HepG2 (cell line): ENCODE results near the gene CD58. TPM values are rescaled to one million over a fixed set of nuclear protein-coding genes. Genes with fewer than 3 reads are reported as not detected.

Source experiments
- ADNP ChIP-seq: sonication (generic); formaldehyde crosslinking; IDR thresholded peaks from 2 replicates; pipeline ENCODE4 v1.4.0; 2020; ENCODE audit warnings: missing genetic modification reagents
- KLF9 ChIP-seq: IDR thresholded peaks from 2 replicates; pipeline ENCODE4 v1.6.1; 2016; ENCODE audit warnings: low read depth
- MTF2 ChIP-seq: sonication (generic); formaldehyde crosslinking; IDR thresholded peaks from 2 replicates; pipeline ENCODE4 v1.5.0; 2020; ENCODE audit warnings: missing genetic modification reagents, borderline replicate concordance
- RBFOX2 ChIP-seq: fragments of 200-400 bp; formaldehyde crosslinking; IDR thresholded peaks from 2 replicates; pipeline ENCODE4 v1.6.1; 2017; ENCODE audit warnings: low read depth, mild to moderate bottlenecking, low read length
- SMARCE1 ChIP-seq: fragments of 450-650 bp; IDR thresholded peaks from 2 replicates; pipeline ENCODE4 v1.6.1; 2017; ENCODE audit warnings: borderline replicate concordance
- ZMYM3 ChIP-seq: sonication (generic); formaldehyde crosslinking; IDR thresholded peaks from 2 replicates; pipeline ENCODE4 v1.5.1; 2020; ENCODE audit warnings: mild to moderate bottlenecking, missing genetic modification reagents
- ZNF343 ChIP-seq: sonication (generic); formaldehyde crosslinking; IDR thresholded peaks from 2 replicates; pipeline ENCODE4 v1.4.0; 2020; ENCODE audit warnings: mild to moderate bottlenecking, missing genetic modification reagents
- ZNF83 ChIP-seq: sonication (generic); formaldehyde crosslinking; IDR thresholded peaks from 2 replicates; pipeline ENCODE4 v1.4.0; 2020; ENCODE audit warnings: missing genetic modification reagents, mild to moderate bottlenecking, borderline replicate concordance
- polyA plus RNA-seq, 8 experiments: library from polyadenylated mRNA; depleted of rRNA in 3 of 8; stranded (reverse) in 7 of 8; unstranded in 1 of 8; fragments of >200 nt; fragmentation: Illumina TruSeq in 4 of 8; extraction: Trizol in 4 of 8; gene quantifications; 2 replicates each; pipeline versions ENCODE4 v1.2.1 to v1.2.3, GENCODE V29; 2011 to 2016; ENCODE audit warnings: low read depth in 4 of 8, missing spikeins in 1 of 8, mixed read lengths in 1 of 8; ENCODE audit not compliant: insufficient read depth in 1 of 8
- total RNA-seq, 5 experiments: library from RNA; depleted of rRNA; stranded (reverse); fragments of >200 nt; fragmentation: Illumina TruSeq; extraction: Trizol; gene quantifications; 2 replicates each; pipeline ENCODE4 v1.2.3, GENCODE V29; 2016; ENCODE audit warnings: low read depth in 1 of 5
- TF ChIP-seq, protein P1 (sequence below), 2 experiments: sonication (generic) in 1 of 2; formaldehyde crosslinking in 1 of 2; IDR thresholded peaks; 2 replicates each; pipeline versions ENCODE4 v1.6.1 to v1.9.0; 2014 to 2022; ENCODE audit warnings: antibody characterized with exemption in 1 of 2, borderline replicate concordance in 1 of 2, inconsistent platforms in 1 of 2, low read depth in 1 of 2, missing genetic modification reagents in 1 of 2
- TF ChIP-seq, protein P2 (sequence below): sonication (generic); formaldehyde crosslinking; IDR thresholded peaks from 2 replicates; pipeline ENCODE4 v1.5.0; 2020; ENCODE audit warnings: missing genetic modification reagents
- TF ChIP-seq, protein P3 (sequence below): sonication (generic); formaldehyde crosslinking; IDR thresholded peaks from 2 replicates; pipeline ENCODE4 v1.4.0; 2020; ENCODE audit warnings: missing genetic modification reagents, borderline replicate concordance
- TF ChIP-seq, protein P4 (sequence below): sonication (generic); formaldehyde crosslinking; IDR thresholded peaks from 2 replicates; pipeline ENCODE4 v1.4.0; 2020; ENCODE audit warnings: mild to moderate bottlenecking, missing genetic modification reagents, borderline replicate concordance
- TF ChIP-seq, protein P5 (sequence below): sonication (generic); formaldehyde crosslinking; IDR thresholded peaks from 2 replicates; pipeline ENCODE4 v1.5.0; 2020; ENCODE audit warnings: missing genetic modification reagents

Gene CD58
- total and polyA plus RNA-seq, 2 of the 13 experiments (the other 11 are each of a cell fraction or from before 2014, with no cell fraction given) = 9.4 to 13.5 TPM

DNA sequence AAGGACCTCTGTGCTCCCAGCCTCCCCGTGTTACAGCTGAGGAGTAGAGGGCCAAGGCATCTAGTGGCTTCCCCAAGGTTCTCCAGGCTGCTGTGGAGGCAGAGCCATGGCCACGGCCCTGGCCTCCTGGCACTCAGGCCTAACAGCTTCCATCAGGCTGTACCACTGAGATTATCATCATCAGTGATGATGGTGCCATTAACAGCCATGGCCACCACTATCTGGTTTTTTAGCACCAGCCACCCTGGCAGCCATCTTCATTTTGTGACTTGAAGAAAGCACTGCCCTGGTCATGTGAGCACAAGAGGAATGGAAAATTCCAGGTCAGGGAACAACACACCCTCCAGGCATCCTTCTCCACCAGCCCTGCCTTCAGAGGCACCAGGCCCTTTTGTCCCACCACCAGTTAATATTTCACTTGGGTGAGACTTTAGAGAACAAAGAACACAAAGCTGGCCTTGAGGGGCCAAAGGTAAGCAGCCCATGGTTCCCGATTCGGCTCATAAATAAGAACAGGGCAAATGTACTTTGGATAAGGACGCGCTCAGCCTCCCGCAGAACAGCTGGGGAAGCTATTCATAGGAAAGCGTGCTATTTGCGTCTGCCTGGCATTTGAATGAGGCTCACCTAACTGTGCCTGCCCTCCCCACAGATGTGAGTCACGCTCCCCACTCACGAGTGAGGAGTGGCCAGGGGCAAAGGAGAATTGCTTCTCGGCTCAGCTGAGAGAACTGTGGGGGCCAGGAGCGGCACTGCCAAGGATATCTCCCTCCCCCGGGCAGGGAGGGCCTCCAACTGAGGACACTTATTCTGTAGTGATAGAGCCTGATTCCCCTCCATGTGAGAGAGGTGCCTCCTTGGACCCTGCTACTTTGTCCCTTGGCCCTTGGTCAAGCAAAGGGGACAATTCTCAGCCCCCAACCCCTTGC is 95.6 kb downstream of the CD58 start (continued):
- TF ChIP-seq, protein P1, sequence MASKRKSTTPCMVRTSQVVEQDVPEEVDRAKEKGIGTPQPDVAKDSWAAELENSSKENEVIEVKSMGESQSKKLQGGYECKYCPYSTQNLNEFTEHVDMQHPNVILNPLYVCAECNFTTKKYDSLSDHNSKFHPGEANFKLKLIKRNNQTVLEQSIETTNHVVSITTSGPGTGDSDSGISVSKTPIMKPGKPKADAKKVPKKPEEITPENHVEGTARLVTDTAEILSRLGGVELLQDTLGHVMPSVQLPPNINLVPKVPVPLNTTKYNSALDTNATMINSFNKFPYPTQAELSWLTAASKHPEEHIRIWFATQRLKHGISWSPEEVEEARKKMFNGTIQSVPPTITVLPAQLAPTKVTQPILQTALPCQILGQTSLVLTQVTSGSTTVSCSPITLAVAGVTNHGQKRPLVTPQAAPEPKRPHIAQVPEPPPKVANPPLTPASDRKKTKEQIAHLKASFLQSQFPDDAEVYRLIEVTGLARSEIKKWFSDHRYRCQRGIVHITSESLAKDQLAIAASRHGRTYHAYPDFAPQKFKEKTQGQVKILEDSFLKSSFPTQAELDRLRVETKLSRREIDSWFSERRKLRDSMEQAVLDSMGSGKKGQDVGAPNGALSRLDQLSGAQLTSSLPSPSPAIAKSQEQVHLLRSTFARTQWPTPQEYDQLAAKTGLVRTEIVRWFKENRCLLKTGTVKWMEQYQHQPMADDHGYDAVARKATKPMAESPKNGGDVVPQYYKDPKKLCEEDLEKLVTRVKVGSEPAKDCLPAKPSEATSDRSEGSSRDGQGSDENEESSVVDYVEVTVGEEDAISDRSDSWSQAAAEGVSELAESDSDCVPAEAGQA (IDR thresholded peaks at IDR 0.05; ENCODE audit: low read depth) = peak; percentile 1; the same call in 1 of the 2 replicates
- TF ChIP-seq, protein P1 (CRISPR knock-in tag; IDR thresholded peaks at IDR 0.05; ENCODE audit: borderline replicate concordance) = no peak
- TF ChIP-seq ZNF83 = peak; percentile 65; the same call in 1 of the 2 replicates
- TF ChIP-seq KLF9 (CRISPR knock-in tag) = no peak
- peak; percentile 86 for TF ChIP-seq ZMYM3 (CRISPR knock-in tag)
- 0 out of 2 replicates have a peak, but pooled peaks have one; percentile 52 for TF ChIP-seq ZNF343 (CRISPR knock-in tag)
- TF ChIP-seq, protein P2, sequence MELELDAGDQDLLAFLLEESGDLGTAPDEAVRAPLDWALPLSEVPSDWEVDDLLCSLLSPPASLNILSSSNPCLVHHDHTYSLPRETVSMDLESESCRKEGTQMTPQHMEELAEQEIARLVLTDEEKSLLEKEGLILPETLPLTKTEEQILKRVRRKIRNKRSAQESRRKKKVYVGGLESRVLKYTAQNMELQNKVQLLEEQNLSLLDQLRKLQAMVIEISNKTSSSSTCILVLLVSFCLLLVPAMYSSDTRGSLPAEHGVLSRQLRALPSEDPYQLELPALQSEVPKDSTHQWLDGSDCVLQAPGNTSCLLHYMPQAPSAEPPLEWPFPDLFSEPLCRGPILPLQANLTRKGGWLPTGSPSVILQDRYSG = no peak
- TF ChIP-seq, protein P3, sequence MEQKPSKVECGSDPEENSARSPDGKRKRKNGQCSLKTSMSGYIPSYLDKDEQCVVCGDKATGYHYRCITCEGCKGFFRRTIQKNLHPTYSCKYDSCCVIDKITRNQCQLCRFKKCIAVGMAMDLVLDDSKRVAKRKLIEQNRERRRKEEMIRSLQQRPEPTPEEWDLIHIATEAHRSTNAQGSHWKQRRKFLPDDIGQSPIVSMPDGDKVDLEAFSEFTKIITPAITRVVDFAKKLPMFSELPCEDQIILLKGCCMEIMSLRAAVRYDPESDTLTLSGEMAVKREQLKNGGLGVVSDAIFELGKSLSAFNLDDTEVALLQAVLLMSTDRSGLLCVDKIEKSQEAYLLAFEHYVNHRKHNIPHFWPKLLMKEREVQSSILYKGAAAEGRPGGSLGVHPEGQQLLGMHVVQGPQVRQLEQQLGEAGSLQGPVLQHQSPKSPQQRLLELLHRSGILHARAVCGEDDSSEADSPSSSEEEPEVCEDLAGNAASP = peak; percentile 85; the same call in 1 of the 2 replicates
- peak; percentile 69 for TF ChIP-seq RBFOX2
- TF ChIP-seq, protein P4, sequence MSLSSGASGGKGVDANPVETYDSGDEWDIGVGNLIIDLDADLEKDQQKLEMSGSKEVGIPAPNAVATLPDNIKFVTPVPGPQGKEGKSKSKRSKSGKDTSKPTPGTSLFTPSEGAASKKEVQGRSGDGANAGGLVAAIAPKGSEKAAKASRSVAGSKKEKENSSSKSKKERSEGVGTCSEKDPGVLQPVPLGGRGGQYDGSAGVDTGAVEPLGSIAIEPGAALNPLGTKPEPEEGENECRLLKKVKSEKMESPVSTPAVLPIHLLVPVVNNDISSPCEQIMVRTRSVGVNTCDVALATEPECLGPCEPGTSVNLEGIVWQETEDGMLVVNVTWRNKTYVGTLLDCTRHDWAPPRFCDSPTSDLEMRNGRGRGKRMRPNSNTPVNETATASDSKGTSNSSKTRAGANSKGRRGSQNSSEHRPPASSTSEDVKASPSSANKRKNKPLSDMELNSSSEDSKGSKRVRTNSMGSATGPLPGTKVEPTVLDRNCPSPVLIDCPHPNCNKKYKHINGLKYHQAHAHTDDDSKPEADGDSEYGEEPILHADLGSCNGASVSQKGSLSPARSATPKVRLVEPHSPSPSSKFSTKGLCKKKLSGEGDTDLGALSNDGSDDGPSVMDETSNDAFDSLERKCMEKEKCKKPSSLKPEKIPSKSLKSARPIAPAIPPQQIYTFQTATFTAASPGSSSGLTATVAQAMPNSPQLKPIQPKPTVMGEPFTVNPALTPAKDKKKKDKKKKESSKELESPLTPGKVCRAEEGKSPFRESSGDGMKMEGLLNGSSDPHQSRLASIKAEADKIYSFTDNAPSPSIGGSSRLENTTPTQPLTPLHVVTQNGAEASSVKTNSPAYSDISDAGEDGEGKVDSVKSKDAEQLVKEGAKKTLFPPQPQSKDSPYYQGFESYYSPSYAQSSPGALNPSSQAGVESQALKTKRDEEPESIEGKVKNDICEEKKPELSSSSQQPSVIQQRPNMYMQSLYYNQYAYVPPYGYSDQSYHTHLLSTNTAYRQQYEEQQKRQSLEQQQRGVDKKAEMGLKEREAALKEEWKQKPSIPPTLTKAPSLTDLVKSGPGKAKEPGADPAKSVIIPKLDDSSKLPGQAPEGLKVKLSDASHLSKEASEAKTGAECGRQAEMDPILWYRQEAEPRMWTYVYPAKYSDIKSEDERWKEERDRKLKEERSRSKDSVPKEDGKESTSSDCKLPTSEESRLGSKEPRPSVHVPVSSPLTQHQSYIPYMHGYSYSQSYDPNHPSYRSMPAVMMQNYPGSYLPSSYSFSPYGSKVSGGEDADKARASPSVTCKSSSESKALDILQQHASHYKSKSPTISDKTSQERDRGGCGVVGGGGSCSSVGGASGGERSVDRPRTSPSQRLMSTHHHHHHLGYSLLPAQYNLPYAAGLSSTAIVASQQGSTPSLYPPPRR (CRISPR knock-in tag) = peak; percentile 79; the same call in 1 of the 2 replicates
- TF ChIP-seq, protein P5, sequence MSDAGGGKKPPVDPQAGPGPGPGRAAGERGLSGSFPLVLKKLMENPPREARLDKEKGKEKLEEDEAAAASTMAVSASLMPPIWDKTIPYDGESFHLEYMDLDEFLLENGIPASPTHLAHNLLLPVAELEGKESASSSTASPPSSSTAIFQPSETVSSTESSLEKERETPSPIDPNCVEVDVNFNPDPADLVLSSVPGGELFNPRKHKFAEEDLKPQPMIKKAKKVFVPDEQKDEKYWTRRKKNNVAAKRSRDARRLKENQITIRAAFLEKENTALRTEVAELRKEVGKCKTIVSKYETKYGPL (CRISPR knock-in tag) = no peak
- no peak for TF ChIP-seq MTF2
- no peak for TF ChIP-seq ADNP (CRISPR knock-in tag)
- TF ChIP-seq SMARCE1 = no peak
